GM11168 (cell line): Measurements from ENCODE around the gene POLE.

Source experiments
- in situ Hi-C: fragments of 300-500 bp; cut with MboI; formaldehyde crosslinking; loops from one replicate; pipeline ENCODE4 v1.12.0; 2022; ENCODE audit warnings: low sequenced_read_pairs; ENCODE audit not compliant: unreplicated experiment

Gene POLE

GRCh38 chr12:132635076-132635955 lies 51.8 kb downstream of the POLE start:
- in situ Hi-C loops = no loop called here

GRCh38 chr12:132634411-132634990 lies 52.6 kb downstream of the POLE start:
- in situ Hi-C loops = no loop called here

GRCh38 chr12:132633901-132634300 lies 53.2 kb downstream of the POLE start:
- in situ Hi-C loops = no loop called here

GRCh38 chr12:132633398-132633797 lies 53.7 kb downstream of the POLE start:
- in situ Hi-C loops = no loop called here

GRCh38 chr12:132632521-132633228 lies 54.5 kb downstream of the POLE start:
- in situ Hi-C loops = no loop called here

GRCh38 chr12:132631666-132632065 lies 55.5 kb downstream of the POLE start:
- in situ Hi-C loops = no loop called here

GRCh38 chr12:132630672-132631071 lies 56.5 kb downstream of the POLE start:
- in situ Hi-C loops = no loop called here

- in situ Hi-C loops = no loop called here
Observed at GRCh38 chr12:132629330-132629729, 57.8 kb downstream of the POLE start.

- in situ Hi-C loops = no loop called here
Observed at GRCh38 chr12:132625731-132626430, 61.3 kb downstream of the POLE start.

GRCh38 chr12:132624910-132625630 lies 62.1 kb downstream of the POLE start:
- in situ Hi-C loops = no loop called here

- in situ Hi-C loops = no loop called here
Observed at GRCh38 chr12:132624186-132624855, 62.8 kb downstream of the POLE start.

- in situ Hi-C loops = no loop called here
Observed at GRCh38 chr12:132623072-132623869, 63.9 kb downstream of the POLE start.

GRCh38 chr12:132622437-132623071 lies 64.6 kb downstream of the POLE start:
- in situ Hi-C loops = no loop called here

GRCh38 chr12:132621657-132622435 lies 65.3 kb downstream of the POLE start:
- in situ Hi-C loops = no loop called here

GRCh38 chr12:132620899-132621656 lies 66.1 kb downstream of the POLE start:
- in situ Hi-C loops = no loop called here

- in situ Hi-C loops = no loop called here
Observed at GRCh38 chr12:132620113-132620898, 66.8 kb downstream of the POLE start.
